GM19395 (cell line): ENCODE measurements around the gene SDK1.

Experiments
- ATAC-seq: cut with Tn5 transposase; IDR thresholded peaks from one replicate; pipeline ENCODE4 v1.9.1; 2021; ENCODE audit warnings: mild to moderate bottlenecking, moderate library complexity; ENCODE audit not compliant: unreplicated experiment

The SDK1 gene

DNA sequence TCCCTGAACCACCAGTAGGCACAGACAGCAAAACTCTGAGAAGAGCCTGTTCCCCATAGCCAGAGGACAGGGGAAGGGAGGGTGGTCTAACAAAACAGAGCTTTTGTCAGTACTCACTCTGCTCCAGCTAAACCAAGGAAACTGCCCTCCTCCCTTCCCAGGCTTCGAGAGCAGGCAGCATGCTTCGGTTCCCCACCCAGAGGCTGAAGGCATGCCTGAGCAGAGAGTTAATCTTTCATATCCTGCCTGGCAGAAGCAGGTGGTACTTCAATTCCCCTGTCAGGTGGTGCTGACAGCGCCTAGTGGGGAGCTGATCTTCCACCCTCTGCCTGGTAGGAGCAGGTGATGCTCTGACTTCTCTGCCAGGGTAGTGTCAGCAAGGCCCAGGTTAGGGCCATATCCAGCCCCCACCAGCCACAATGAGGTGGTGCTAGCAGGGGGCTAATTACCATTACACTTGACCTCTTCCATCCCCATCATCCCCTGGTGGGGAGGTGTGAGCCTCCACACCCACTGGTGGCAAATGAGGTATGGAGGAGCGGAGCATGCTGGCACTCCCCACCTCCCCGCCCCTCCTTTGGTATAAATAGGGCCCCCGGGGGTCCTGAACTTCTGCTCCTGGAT, 35.1 kb downstream of the SDK1 start:
- no peak for ATAC-seq

DNA sequence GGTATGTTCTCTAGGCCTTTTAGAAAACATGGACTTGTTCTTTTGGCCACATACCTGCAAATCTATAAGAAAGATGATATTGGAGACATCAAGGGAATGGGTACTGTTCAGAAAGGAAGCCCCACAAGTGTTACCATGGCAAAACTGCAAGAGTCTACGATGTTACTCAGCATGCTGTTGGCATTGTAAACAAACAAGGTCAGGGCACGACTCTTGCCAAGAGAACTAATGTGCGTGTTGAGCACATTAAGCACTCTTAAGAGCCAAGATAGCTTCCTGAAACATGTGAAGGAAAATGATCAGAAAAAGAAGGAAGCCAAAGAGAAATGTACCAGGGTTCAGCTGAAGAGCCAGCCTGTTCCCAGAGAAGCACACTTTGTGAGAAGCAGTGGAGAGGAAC, 37.1 kb downstream of the SDK1 start:
- no peak for ATAC-seq

DNA sequence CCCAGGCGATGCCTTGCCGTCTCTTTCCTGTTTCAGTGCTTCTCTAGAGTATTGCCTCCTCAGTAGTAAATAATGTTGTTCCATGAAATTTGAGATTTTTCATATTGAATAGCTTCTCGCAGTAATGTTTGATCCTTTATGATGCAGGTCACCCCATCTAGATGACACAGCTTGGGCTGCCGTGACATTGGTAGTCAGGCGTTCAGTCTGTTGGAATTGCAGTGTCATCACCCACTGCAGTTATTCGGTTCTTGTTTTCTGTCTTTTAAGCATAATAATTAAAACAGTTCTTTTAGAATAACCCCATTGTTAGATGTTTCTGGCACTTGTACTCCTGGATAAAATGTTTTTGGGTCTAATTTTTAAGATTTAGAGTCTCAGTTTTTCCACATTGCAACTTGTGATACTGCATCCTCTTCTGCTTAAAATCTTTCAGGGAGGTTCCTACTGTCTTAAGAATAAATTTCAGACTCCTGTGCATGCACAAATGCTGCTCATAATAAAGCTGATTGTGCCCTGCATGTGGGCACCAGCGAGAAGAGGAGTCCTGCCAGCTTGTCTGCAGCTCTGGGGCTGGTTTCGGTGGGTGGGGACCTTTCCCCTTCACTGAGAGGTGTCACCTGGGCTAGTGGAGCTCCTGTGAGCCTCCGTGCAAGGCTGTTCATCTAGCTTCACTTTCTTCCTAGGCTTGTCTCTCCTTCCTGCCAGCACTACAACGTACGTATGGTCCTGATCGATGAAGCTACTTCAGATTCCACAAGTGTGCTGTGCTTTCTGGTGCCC, 44.8 kb downstream of the SDK1 start:
- no peak for ATAC-seq

DNA sequence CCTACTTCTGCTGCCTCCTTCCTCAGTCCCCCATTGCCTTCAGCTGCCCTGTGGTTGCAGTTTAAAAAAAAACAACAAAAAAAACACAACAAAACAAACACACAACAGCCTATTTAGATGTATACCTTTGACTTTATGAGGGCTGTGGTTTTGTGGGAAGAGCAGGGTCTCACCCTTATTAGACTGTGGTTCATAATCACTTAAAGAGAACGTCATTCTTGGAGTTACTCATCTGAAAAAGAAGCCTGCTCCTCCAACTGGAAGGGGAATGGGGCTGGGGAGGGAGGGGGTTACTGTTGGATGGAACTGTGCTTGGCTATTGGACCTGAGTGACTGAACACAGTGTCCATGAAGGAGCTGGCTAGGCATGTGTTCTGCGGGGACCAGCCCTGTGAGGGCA, 48.1 kb downstream of the SDK1 start:
- ATAC-seq: no peak

DNA sequence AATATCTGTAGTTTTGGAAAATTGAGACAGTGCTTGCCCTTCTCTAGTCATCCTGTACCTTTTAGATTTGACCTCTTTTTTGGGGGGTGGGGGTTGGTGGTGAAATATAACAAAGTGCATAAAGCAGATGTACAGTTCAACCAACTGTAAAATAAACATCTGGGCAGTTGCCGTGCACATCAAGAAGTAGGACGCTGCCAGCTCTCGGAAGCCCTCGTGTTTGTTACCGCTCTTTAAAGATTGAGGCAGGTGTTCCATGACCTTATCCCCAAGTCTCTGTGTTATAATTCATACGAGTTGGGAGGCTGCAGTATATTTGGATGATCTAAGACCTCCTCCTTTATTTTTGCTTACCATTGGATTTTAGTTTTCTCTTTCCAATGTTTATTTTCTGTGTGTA, 55.1 kb downstream of the SDK1 start:
- no peak for ATAC-seq

DNA sequence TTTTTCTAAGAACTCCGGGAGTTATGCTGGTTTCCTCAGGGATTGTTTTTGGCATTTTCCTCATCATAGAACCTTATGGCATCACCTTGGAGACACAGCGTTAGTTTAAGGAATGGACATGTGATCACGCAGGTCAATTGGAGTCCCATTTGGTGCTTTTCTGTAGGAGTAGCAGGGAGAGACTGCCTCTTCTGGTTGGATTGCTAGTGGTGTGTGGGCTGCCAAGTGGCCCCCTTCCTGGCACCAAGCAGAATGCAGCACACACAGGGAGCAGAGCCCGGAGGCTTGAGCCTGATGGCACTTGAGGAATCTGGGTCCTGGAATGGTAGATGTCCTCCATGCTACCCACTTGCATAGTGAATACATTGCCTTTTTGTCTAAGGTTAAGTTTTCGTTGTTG, 57.9 kb downstream of the SDK1 start:
- no peak for ATAC-seq

DNA sequence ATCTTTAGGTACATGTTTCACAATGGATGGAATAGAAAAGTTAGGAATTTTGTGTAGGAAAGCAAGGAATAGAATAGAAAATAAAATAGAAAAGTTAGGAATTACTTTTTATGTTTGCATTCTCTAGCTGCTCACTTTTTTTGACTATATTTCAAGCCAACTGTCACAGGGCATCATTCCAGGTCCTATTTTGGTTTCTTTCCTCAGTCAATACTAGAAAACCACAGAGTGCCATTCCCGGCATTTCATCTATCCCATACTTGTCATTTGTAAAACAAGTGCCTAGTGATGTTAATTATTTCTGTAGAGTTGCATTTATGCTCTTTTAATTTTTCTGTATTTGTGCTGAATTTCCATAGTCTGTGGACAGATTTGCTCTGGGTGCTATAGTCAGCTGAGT, 66.2 kb downstream of the SDK1 start:
- ATAC-seq: no peak

DNA sequence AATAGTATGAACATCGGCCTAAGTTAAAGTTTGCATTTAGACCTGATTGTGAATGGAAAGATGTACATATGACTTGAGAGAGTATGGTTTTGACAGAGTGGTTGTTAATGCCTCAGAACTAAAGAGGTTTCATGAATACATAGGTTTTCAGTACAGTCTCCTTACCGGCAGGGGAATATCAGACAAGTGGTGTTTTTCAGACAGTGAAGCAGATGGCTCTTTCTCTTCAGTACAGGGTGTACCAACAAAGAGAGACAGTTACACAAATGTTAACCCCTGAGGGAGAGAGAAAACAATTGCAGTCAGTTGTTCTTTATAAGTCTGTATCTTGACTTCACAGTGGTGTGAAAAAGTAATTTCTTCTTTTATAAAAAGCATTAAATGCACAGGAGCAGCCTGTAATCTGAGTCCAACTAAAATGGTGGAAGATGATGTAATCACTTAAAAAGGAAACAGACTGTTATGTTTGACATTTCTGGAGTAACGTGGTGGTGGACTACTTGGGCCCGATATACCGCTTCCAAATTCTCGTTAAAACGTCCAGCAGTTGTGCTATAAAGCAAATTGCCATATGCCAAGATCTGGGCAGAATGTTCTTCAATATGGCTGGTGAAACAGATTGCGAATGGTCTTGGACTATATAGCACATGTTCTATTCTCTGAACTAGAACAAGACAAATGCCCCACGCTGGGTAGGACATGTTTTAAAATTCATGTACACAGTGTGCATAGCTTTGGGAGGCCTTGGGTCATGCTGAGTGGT, 69.2 kb downstream of the SDK1 start:
- no peak for ATAC-seq

DNA sequence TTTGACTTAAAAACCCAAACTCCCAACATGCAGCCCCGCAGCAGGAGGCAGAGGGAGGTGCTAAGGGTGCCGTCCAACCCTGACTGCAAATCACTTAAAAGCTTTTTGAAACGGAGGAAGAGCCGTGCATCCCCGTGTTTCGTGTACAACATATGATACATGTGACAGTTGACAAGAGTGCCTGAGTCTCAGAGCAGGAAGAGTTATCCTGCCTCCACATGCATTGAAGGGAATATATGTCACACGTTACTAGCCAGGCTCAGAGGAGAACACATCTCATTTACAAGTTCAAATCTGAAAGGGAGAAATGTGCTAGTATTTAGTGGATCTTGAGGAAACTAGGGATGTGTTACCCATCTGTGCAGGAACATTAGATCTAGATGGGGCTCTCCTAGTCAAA, 69.9 kb downstream of the SDK1 start:
- no peak for ATAC-seq

DNA sequence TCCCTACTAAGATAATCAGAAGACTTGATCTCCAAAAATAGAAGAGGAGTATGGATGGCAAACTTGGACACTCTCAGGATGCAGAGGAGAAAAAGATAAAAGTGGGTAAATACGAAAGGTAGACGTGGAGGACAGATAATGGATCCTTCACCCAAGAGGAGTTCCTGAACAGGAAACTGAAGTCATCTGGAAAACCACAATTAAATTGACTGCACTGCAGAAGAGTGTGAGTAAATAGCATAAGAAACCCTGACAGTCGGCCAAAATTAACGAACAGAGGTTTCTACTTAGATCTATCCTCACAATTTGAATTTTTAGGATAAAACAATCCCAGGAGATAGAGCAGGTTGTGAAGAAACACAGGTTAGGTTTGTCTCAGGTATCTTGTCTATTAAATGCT, 70.5 kb downstream of the SDK1 start:
- no peak for ATAC-seq

DNA sequence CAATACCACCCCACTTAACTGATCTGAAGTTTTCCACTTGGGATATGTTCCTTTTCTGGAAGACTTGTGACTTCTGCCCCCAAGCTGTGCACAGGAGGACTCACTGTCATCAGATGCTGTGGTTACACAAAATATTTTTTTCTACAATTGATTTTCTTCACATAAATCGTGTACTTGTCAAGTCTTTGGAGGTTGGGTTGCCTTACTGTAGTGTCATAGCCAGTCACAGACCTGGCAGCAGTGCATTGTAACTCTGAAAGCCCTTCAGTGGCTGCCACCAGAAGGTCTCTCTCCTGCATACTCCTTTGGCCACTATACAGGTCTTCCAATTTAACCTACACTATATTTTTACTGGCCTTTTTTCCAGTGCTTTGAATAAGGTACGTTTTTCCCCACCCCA, 73.2 kb downstream of the SDK1 start:
- ATAC-seq: no peak

DNA sequence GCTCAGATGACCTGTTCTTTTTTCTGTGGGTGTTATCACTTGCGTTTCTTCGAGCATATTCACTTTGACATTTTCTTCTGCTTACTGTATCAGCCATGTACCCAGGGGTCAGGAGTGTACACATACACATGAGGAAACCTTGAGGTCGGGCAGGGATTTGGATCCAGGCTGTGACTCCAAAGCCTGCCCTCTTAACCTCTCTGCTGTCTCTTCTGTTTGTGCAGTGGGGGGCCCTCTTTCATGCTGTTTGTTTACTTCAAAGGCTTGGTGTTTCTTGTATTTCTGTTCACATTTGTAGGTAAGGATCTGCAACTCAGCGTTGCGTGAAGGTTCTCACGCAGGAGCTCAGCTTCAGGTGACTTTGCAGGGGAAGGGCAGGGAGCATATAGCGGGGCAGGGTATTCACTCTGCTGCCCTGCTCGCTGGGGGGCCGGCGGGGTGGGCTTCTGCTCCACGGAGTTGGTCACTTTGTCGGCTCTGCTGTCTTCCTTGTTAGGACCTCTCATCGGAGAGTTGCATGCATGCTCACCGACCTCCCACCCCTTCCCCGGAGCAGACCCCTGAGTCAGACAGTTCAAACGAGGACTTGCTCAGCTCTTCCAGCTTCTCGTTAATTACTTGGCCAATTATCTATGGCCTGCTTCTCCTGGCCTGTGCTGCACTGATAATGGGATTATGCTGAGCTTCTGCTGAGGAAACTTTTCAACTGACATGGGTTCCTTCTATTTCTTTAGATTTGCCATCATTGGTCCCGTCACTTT, 77.5 kb downstream of the SDK1 start:
- ATAC-seq: no peak

DNA sequence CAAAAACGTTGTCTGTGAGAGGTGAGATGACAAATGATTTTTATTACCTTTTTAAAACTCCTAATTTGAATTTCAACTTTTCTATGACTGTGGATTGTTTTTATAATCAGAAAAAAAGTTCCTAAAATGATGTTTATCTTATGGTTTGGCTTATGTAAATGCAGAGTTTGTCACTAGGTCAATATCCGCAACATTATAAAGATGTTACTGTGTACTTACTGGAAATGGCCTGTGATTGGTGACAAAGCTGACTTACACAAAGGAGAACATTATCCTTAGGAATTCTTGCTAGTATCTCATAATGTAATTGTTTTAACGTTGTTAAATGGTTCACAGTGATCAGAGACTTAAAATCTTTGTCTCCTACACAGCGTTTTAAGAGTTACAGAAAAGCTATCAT, 79.0 kb downstream of the SDK1 start:
- no peak for ATAC-seq

DNA sequence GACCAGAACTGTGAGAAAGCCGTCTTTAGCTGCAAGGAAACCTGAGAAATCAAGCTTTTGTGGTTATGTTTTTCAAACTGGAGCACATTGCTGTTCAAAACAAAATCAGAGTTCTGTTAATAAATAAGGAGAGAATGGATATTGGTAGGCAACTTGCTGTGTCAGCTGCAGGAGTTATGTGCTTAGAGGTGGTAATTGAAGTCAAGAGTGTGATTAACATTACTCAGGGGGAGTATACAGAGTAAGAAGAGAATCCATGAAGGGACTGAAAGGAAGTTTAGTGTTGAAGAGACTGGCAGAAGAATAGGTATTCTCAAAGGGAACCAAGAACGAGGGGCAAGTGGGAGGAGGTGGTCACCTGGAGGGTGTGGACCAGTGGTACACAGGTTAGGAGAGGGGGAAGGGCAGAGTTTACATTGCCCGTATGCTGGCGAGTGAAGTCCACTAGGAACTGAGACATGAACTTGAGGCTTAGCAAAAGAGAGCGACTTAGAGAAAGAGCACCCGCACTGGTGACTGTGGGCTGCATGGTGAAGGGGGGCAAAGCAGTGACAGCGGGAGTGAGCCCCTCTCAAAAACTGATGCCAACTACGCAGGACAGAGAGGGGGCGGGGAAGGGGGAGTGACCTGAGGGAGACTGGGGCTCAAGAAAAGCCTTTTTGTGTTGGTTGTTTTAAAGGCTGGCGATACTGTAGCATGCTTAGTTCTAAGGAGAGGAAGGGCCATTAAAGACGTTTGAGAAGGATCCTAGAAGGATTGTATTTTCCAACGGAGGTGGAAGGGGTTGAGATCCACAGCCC, 80.0 kb downstream of the SDK1 start:
- no peak for ATAC-seq

DNA sequence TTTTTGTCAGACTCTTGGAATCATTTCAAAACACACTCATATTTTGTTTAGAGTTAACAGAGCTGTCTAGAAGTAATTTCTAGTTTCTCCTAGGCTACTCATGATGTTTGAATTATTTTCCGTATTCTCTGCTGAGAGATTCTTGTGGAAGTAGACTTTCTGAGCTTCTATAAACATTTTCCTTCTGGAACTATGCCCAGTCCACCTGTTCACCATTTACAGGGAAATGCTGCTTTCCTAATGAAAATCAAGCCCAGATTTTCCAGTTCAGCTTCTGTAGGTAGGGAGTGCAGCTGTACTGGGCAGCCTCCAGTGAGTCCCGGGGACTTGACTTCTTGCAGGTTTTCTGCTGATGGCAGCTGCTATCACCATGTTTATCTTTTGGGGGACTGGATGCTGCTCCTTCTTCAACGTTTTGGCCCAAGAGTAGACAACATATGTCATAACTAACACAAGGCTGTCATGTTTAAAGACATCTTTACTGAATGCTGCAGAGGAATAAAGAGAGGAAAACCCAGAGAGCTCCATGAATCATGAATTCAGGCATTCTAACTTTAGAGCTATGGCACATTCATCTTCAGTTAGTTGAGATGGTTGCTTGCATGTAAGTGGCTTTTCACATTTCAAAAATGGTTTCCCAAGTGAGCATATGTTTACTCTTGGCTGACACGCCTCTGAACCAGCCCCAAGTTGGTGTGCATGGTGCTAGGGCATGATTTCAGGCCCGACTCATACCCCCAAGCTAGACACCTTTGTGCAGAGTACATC, 85.6 kb downstream of the SDK1 start:
- no peak for ATAC-seq

DNA sequence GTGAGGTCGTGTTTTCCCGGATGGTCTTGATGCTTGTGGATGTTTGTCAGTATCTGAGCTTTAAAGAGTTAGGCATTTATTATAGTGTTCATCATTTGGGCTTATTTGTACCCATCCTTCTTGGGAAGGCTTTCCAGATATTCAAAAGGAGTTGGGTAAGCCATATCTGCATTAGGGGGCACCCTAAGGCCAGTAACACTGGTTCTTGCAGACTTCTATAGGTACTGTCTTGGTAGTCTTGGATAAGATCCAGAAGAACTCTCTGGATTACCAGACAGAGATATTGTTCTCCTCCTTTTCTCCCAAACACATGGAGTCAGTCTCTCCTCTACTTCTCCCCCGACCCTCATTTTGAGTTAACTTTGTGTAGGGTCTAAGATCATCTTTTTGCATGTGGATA, 92.8 kb downstream of the SDK1 start:
- ATAC-seq: no peak

DNA sequence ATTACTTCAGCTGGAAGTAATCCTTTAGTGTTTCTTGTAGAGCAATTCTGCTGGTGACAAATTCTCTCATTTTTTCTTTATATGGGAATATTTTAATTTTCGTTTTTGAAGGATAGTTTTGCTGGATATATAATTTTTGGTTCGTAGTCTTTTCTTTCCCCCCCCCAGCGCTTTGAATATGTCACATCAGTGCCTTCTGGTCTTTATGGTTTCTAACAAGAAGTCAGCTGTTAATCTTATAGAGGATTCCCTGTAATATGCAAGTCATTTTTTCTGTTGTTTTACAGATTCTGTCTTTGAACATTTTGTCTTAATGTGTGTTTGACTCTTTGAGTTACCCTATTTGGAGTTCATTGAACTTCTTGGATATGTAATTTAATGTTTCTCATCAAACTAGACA, 96.3 kb downstream of the SDK1 start:
- ATAC-seq: no peak

DNA sequence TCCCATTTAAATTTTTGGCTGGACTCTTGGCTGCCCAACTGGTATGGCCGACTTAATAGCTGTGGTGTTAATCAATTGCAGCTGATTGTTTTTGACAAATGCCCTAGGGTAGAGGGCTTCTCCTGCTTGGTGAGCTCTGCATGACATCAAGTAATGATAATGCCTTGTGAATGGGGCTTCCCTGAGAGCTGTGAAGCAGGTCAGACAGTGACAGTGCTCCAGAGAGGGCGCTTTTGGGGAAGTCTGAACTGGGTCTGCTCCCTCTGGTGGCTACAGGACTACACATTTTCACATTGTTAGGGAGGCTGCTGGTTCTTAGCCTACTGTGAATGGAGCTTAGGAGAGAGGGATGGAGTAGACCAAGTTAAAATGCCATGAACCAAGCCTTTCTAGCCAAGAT, 98.8 kb downstream of the SDK1 start:
- no peak for ATAC-seq

DNA sequence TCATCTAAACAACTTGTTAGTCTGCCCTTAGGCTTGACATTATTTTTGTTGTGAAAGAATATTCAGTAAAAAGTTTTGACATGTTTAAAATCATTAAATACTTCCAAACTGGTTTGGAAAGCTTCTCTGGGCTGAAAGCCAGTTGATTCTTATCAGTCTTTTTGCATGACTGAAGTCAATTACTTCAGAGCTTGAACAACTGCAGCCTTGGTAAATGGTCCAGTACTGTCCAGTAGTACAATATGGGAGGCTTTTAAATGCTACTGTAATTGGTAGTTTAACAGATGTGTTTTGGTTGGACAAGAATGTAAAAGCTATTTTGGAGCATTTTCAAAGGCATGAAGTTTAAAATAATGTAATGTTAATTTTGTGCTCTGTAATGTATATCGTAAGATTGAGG, 103.4 kb downstream of the SDK1 start:
- ATAC-seq: no peak
